ENCODE data around the gene TAF15.

The TAF15 gene

GRCh38 chr17:35867574-35867973, 58.3 kb downstream of the TAF15 start:
- no peak for TF ChIP-seq CTCF (IDR thresholded peaks at IDR 0.05)

- TF ChIP-seq CTCF (IDR thresholded peaks at IDR 0.05) = no peak
Measured at GRCh38 chr17:35868737-35869136, 59.5 kb downstream of the TAF15 start, which contains the start of gene HEATR9. Gene HEATR9 (minus strand): TSS chr17:35868891. CDS start chr17:35868742, 149 bp downstream.

GRCh38 chr17:35870906-35871819, 61.9 kb downstream of the TAF15 start:
- no peak for TF ChIP-seq CTCF (IDR thresholded peaks at IDR 0.05)

- no peak for TF ChIP-seq CTCF (IDR thresholded peaks at IDR 0.05)
Measured at GRCh38 chr17:35872196-35872980, 63.1 kb downstream of the TAF15 start.

DNA sequence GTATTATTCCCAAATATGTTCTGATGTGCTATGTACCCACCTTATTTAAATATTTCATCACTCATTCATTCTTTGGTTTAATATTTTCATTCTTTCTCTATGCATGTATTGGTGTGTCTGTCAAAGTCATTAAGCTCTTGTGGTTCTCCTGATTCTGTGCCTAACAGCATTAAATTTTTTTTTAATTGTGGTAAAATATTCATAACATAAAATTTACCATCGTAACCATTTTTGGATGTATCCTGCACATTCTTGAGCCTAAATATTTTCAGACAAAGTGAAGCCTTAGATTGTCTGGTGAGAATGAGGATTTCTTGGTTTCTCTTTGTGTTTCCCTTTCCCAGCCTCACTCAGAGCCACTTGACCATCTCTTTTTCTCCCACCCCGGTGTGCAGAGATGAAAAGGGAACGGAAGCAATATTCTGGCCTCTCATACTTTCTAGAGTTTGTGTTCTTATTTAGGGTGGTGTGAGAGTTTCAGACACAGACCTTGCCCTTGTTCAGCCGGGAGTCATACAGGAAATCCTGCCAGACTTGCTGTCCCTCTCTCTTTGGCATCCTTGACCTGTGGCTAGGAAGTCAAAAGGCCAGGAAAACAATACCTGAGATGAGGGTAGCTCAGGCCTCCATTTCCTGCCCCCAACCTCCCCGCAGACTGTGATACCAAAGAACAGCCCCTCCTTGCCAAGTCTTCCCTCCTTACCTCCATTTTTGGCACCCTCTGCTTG, 66.0 kb downstream of the TAF15 start:
- no peak for TF ChIP-seq CTCF (IDR thresholded peaks at IDR 0.05)

GRCh38 chr17:35875800-35876139, 66.5 kb downstream of the TAF15 start:
- TF ChIP-seq CTCF (IDR thresholded peaks at IDR 0.05) = no peak

DNA sequence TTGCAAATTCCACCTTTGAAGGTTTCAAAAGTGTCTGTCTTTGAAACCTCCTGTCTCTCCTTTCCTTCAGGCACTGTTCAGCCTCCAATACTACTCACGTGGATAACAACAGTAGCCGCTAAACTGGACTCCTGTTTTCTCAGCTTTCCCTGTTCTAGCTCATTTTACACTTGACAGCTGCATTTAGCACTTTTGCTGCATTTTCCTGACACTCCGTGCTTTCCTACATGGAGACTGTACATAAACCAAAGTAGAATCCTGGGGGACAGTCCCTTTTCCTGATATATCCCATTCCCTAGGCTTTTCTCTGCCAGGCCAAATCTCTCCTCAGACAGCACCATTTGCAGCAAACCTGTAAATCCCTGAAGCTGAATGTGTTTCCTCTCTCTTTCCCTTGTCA, 67.2 kb downstream of the TAF15 start:
- TF ChIP-seq CTCF (IDR thresholded peaks at IDR 0.05) = no peak

Measured in LNCAP (cell line).